Kidney epithelial cell (primary cell): ENCODE measurements around the gene CRB2. TPM values are rescaled to one million over a fixed set of nuclear protein-coding genes. Genes with fewer than 3 reads are reported as not detected.
"Not testable (repeated sequence)": the region's sequence is repeated elsewhere in the genome, so short reads cannot be mapped to it uniquely, and the experiment has no call there.

ENCODE experiments used
- DNase-seq: peaks from one replicate; pipeline ENCODE4 v3.0.0-alpha.2; 2010; ENCODE audit warnings: low read depth
- H3K27me3 ChIP-seq: 2 replicates; pipeline ENCODE4 v1.6.0; 2011; ENCODE audit warnings: low read length; ENCODE audit not compliant: control insufficient read depth, insufficient read depth
- H3K36me3 ChIP-seq: 2 replicates; pipeline ENCODE4 v1.5.1; 2011; ENCODE audit warnings: low read length; ENCODE audit not compliant: control insufficient read depth, insufficient read depth
- H3K4me3 ChIP-seq: 2 replicates; pipeline ENCODE4 v1.5.1; 2011; ENCODE audit warnings: low read depth, mild to moderate bottlenecking, control low read depth, low read length
- CTCF ChIP-seq: IDR thresholded peaks from 2 replicates; pipeline ENCODE4 v1.5.1; 2011; ENCODE audit warnings: mild to moderate bottlenecking, moderate library complexity, low read length, control low read depth, inconsistent platforms; ENCODE audit not compliant: insufficient read depth, poor library complexity, severe bottlenecking
- total RNA-seq: library from RNA; depleted of rRNA; stranded (reverse); fragments of >200 nt; gene quantifications from 2 replicates; pipeline ENCODE4 v1.2.3, GENCODE V29; 2015

Gene CRB2
- total RNA-seq, 1 donor from 2014 or later: 1.3 TPM

- H3K36me3 ChIP-seq: no peaks in the 10 kb centered on the region
- H3K27me3 ChIP-seq: peaks cover 4% of the 10 kb centered on the region
- no peak for DNase-seq
- no peak for TF ChIP-seq CTCF
- H3K4me3 ChIP-seq: no peak overlapping the region
Observed at GRCh38 chr9:123395276-123395688, 39.3 kb downstream of the CRB2 start.

GRCh38 chr9:123395689-123396511 lies 39.9 kb downstream of the CRB2 start:
- no peak overlapping the region for H3K4me3 ChIP-seq
- H3K27me3 ChIP-seq: peaks cover under 1% of the 10 kb centered on the region
- DNase-seq: no peak
- no peak for TF ChIP-seq CTCF
- H3K36me3 ChIP-seq: no peaks in the 10 kb centered on the region

GRCh38 chr9:123397975-123398374 lies 42.0 kb downstream of the CRB2 start:
- H3K27me3 ChIP-seq: no peaks in the 10 kb centered on the region
- DNase-seq: no peak
- H3K36me3 ChIP-seq: no peaks in the 10 kb centered on the region
- no peak for TF ChIP-seq CTCF
- H3K4me3 ChIP-seq: no peak overlapping the region

- not testable (repeated sequence) for H3K4me3 ChIP-seq, H3K36me3 ChIP-seq, H3K27me3 ChIP-seq, DNase-seq
Observed at GRCh38 chr9:123398938-123399337, 42.9 kb downstream of the CRB2 start.

GRCh38 chr9:123399803-123400378 lies 43.9 kb downstream of the CRB2 start:
- H3K27me3 ChIP-seq: no peaks in the 10 kb centered on the region
- H3K4me3 ChIP-seq: no peak overlapping the region
- no peaks in the 10 kb centered on the region for H3K36me3 ChIP-seq
- DNase-seq: no peak
- peak; percentile 60 for TF ChIP-seq CTCF

GRCh38 chr9:123400926-123401503 lies 45.0 kb downstream of the CRB2 start:
- TF ChIP-seq CTCF: no peak
- no peak for DNase-seq
- H3K27me3 ChIP-seq: no peaks in the 10 kb centered on the region
- no peaks in the 10 kb centered on the region for H3K36me3 ChIP-seq
- H3K4me3 ChIP-seq: no peak overlapping the region
